Sigmoid colon (tissue), 4 donors: ENCODE measurements around the gene NRP1.

Source experiments
- POLR2A ChIP-seq, 2 donors: fragments of 450-650 bp; IDR thresholded peaks; one replicate each; pipeline ENCODE4 v1.6.1; 2016; ENCODE audit warnings: antibody characterized with exemption in 2 of 2, mild to moderate bottlenecking in 2 of 2, moderate library complexity in 2 of 2
- POLR2AphosphoS5 ChIP-seq, 4 donors: sonication (generic); formaldehyde crosslinking; IDR thresholded peaks; one replicate each; pipeline ENCODE4 v1.6.1; 2017; ENCODE audit warnings: antibody characterized with exemption in 4 of 4
- TF ChIP-seq, protein P1 (sequence below), 4 experiments: fragments of 450-650 bp in 3 of 4; fragments of 200-600 bp in 1 of 4; IDR thresholded peaks; one replicate each; pipeline ENCODE4 v1.5.1; 2016 to 2019; ENCODE audit warnings: antibody characterized with exemption in 4 of 4, mild to moderate bottlenecking in 3 of 4, moderate library complexity in 2 of 4

DNA sequence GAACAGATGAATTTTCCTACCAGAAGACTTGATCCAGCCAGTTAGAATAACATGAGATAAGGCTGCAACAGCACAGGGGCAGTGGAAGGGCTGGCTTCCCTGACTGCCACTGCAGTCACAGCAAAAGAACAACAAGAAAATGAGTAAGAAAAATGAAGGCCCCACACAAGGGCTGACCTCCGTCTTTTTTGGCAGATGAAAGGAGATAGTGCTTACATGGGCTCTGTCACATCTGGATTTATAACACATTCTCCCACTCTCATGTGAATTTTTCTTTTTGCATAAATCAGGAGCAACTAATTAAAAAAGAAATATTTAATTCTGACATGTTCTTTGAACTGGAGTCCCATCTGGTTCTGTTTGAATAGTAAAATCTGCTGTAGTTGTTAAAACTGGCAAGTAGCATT, 99.6 kb downstream of the NRP1 start:
- TF ChIP-seq, protein P1, sequence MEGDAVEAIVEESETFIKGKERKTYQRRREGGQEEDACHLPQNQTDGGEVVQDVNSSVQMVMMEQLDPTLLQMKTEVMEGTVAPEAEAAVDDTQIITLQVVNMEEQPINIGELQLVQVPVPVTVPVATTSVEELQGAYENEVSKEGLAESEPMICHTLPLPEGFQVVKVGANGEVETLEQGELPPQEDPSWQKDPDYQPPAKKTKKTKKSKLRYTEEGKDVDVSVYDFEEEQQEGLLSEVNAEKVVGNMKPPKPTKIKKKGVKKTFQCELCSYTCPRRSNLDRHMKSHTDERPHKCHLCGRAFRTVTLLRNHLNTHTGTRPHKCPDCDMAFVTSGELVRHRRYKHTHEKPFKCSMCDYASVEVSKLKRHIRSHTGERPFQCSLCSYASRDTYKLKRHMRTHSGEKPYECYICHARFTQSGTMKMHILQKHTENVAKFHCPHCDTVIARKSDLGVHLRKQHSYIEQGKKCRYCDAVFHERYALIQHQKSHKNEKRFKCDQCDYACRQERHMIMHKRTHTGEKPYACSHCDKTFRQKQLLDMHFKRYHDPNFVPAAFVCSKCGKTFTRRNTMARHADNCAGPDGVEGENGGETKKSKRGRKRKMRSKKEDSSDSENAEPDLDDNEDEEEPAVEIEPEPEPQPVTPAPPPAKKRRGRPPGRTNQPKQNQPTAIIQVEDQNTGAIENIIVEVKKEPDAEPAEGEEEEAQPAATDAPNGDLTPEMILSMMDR (IDR thresholded peaks at IDR 0.05) = no peak
- no peak for TF ChIP-seq POLR2AphosphoS5 (IDR thresholded peaks at IDR 0.05)
- no peak for TF ChIP-seq POLR2A (IDR thresholded peaks at IDR 0.05)
